H1 (cell line): ENCODE measurements around the gene CXCL11. TPM values are rescaled to one million over a fixed set of nuclear protein-coding genes. Genes with fewer than 3 reads are reported as not detected.

Experiments used
- ASH2L ChIP-seq: fragments of 200-600, 300-600 bp; sonication (generic); IDR thresholded peaks from one replicate; pipeline ENCODE4 v1.7.1; 2017; ENCODE audit warnings: low read length
- BACH1 ChIP-seq: IDR thresholded peaks from 2 replicates; pipeline ENCODE4 v1.6.1; 2012; ENCODE audit warnings: low read length, improper control_type of control experiment
- CBX5 ChIP-seq: fragments of 300-800, 300-1000 bp; sonication (generic); IDR thresholded peaks from 2 replicates; pipeline ENCODE4 v1.7.1; 2016; ENCODE audit warnings: antibody characterized with exemption, low read length, low read depth
- EP300 ChIP-seq, 2 experiments: IDR thresholded peaks; 1 replicate in 1 of 2; 2 replicates in 1 of 2; pipeline ENCODE4 v1.6.1; 2011 to 2012; ENCODE audit warnings: low read depth in 2 of 2, low read length in 2 of 2, mild to moderate bottlenecking in 2 of 2, borderline replicate concordance in 1 of 2, inconsistent platforms in 1 of 2, moderate library complexity in 1 of 2
- JUND ChIP-seq: IDR thresholded peaks from 2 replicates; pipeline ENCODE4 v1.6.1; 2011; ENCODE audit warnings: mild to moderate bottlenecking, improper control_type of control experiment, low read length
- NANOG ChIP-seq: IDR thresholded peaks from 2 replicates; pipeline ENCODE4 v1.6.1; 2011; ENCODE audit warnings: low read length, low read depth, mild to moderate bottlenecking, inconsistent platforms; ENCODE audit not compliant: insufficient read depth, poor library complexity, severe bottlenecking
- RAD21 ChIP-seq, 2 experiments: IDR thresholded peaks in 1 of 2; conservative IDR thresholded peaks in 1 of 2; 2 replicates each; pipeline ENCODE4 v1.6.1; 2011; ENCODE audit warnings: low read depth in 2 of 2, low read length in 2 of 2, improper control_type of control experiment in 1 of 2, inconsistent platforms in 1 of 2, mild to moderate bottlenecking in 1 of 2, moderate library complexity in 1 of 2
- RXRA ChIP-seq: IDR thresholded peaks from 2 replicates; pipeline ENCODE4 v1.6.1; 2011; ENCODE audit warnings: low read depth, mild to moderate bottlenecking, low read length, moderate library complexity; ENCODE audit not compliant: insufficient read depth
- TEAD4 ChIP-seq: IDR thresholded peaks from 2 replicates; pipeline ENCODE4 v1.6.1; 2012; ENCODE audit warnings: low read depth, low read length, inconsistent platforms, mixed read lengths
- polyA plus RNA-seq, 7 experiments: library from polyadenylated mRNA; depleted of rRNA in 3 of 7; stranded (reverse) in 5 of 7; unstranded in 2 of 7; fragments of >200 nt in 5 of 7; fragments of 200-250 nt in 2 of 7; gene quantifications; 1 replicate in 5 of 7; 2 replicates in 1 of 7; 4 replicates in 1 of 7; pipeline versions ENCODE4 v1.2.1 to v1.2.3, GENCODE V29; 2011 to 2013; ENCODE audit warnings: missing spikeins in 2 of 7, mixed read lengths in 2 of 7
- total RNA-seq: library from RNA; stranded (reverse); fragmentation: NEBNext Ultra II Directional; extraction: Animal tissue kit (Norgen Biotek cat#: 25700); gene quantifications from 2 replicates; pipeline ENCODE4 v1.2.1, GENCODE V29; 2021
- TF ChIP-seq, protein P1 (sequence below): fragments of 300-600 bp; sonication (generic); IDR thresholded peaks from 2 replicates; pipeline ENCODE4 v1.7.1; 2012; ENCODE audit warnings: low read length, moderate library complexity, mild to moderate bottlenecking, inconsistent platforms; ENCODE audit not compliant: insufficient replicate concordance
- TF ChIP-seq, protein P2 (sequence below): IDR thresholded peaks from 2 replicates; pipeline ENCODE4 v1.6.1; 2011; ENCODE audit warnings: low read depth, mild to moderate bottlenecking, low read length; ENCODE audit not compliant: insufficient read depth

Gene CXCL11
- total and polyA plus RNA-seq, 2 of the 8 experiments (the other 6 are each of a cell fraction or from before 2014, with no cell fraction given) = 0.18 TPM; not detected in 1

DNA sequence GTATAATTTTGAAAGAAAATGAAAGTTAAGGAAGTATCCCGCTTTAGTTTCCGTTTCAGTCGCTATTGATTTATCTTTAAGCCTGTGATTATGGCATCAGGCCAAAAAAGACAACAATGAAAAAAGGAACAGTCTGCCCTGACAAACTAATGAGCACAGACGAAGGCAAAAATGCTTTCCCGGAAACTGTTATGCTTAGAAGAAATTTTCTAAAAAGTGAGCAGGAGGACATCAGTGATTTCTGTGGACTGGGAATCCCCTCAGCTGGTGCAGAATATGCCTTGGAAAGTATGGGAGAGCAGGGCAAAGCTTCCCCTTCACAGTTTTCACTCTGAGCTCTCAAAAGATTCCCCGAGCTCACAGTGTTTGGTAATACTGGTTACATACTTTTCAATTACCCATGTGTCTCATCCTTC is 7.5 kb downstream of the CXCL11 start (continued):
- TF ChIP-seq, protein P1, sequence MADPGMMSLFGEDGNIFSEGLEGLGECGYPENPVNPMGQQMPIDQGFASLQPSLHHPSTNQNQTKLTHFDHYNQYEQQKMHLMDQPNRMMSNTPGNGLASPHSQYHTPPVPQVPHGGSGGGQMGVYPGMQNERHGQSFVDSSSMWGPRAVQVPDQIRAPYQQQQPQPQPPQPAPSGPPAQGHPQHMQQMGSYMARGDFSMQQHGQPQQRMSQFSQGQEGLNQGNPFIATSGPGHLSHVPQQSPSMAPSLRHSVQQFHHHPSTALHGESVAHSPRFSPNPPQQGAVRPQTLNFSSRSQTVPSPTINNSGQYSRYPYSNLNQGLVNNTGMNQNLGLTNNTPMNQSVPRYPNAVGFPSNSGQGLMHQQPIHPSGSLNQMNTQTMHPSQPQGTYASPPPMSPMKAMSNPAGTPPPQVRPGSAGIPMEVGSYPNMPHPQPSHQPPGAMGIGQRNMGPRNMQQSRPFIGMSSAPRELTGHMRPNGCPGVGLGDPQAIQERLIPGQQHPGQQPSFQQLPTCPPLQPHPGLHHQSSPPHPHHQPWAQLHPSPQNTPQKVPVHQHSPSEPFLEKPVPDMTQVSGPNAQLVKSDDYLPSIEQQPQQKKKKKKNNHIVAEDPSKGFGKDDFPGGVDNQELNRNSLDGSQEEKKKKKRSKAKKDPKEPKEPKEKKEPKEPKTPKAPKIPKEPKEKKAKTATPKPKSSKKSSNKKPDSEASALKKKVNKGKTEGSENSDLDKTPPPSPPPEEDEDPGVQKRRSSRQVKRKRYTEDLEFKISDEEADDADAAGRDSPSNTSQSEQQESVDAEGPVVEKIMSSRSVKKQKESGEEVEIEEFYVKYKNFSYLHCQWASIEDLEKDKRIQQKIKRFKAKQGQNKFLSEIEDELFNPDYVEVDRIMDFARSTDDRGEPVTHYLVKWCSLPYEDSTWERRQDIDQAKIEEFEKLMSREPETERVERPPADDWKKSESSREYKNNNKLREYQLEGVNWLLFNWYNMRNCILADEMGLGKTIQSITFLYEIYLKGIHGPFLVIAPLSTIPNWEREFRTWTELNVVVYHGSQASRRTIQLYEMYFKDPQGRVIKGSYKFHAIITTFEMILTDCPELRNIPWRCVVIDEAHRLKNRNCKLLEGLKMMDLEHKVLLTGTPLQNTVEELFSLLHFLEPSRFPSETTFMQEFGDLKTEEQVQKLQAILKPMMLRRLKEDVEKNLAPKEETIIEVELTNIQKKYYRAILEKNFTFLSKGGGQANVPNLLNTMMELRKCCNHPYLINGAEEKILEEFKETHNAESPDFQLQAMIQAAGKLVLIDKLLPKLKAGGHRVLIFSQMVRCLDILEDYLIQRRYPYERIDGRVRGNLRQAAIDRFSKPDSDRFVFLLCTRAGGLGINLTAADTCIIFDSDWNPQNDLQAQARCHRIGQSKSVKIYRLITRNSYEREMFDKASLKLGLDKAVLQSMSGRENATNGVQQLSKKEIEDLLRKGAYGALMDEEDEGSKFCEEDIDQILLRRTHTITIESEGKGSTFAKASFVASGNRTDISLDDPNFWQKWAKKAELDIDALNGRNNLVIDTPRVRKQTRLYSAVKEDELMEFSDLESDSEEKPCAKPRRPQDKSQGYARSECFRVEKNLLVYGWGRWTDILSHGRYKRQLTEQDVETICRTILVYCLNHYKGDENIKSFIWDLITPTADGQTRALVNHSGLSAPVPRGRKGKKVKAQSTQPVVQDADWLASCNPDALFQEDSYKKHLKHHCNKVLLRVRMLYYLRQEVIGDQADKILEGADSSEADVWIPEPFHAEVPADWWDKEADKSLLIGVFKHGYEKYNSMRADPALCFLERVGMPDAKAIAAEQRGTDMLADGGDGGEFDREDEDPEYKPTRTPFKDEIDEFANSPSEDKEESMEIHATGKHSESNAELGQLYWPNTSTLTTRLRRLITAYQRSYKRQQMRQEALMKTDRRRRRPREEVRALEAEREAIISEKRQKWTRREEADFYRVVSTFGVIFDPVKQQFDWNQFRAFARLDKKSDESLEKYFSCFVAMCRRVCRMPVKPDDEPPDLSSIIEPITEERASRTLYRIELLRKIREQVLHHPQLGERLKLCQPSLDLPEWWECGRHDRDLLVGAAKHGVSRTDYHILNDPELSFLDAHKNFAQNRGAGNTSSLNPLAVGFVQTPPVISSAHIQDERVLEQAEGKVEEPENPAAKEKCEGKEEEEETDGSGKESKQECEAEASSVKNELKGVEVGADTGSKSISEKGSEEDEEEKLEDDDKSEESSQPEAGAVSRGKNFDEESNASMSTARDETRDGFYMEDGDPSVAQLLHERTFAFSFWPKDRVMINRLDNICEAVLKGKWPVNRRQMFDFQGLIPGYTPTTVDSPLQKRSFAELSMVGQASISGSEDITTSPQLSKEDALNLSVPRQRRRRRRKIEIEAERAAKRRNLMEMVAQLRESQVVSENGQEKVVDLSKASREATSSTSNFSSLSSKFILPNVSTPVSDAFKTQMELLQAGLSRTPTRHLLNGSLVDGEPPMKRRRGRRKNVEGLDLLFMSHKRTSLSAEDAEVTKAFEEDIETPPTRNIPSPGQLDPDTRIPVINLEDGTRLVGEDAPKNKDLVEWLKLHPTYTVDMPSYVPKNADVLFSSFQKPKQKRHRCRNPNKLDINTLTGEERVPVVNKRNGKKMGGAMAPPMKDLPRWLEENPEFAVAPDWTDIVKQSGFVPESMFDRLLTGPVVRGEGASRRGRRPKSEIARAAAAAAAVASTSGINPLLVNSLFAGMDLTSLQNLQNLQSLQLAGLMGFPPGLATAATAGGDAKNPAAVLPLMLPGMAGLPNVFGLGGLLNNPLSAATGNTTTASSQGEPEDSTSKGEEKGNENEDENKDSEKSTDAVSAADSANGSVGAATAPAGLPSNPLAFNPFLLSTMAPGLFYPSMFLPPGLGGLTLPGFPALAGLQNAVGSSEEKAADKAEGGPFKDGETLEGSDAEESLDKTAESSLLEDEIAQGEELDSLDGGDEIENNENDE = no peak
- TF ChIP-seq, protein P2, sequence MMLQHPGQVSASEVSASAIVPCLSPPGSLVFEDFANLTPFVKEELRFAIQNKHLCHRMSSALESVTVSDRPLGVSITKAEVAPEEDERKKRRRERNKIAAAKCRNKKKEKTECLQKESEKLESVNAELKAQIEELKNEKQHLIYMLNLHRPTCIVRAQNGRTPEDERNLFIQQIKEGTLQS = no peak
- TF ChIP-seq NANOG (no peak), RXRA (no peak), BACH1 (no peak), CBX5 (no peak), ASH2L (no peak), RAD21 (IDR thresholded peaks at IDR 0.05 in 1 of 2, conservative IDR thresholded peaks at IDR 0.05 in 1 of 2; ENCODE audit: low read depth in 2 of 2, low read length in 2 of 2) (no peak), EP300 (IDR thresholded peaks at IDR 0.05; ENCODE audit: borderline replicate concordance in 1 of 2, low read depth in 2 of 2, low read length in 2 of 2) (no peak), JUND (no peak), TEAD4 (no peak)
